Measurements from ENCODE around the gene RIOX2. TPM values are rescaled to one million over a fixed set of nuclear protein-coding genes. Genes with fewer than 3 reads are reported as not detected.

The RIOX2 gene
- total RNA-seq (2014; rRNA removed; shearing (Covaris generic)), result 29.1 and 35.4 TPM in 2 replicates
- polyA plus RNA-seq (2016; fragmentation: Nextera tagmentation; extraction: Ambion mirVana), result 34.0 and 36.4 TPM in 2 replicates

DNA sequence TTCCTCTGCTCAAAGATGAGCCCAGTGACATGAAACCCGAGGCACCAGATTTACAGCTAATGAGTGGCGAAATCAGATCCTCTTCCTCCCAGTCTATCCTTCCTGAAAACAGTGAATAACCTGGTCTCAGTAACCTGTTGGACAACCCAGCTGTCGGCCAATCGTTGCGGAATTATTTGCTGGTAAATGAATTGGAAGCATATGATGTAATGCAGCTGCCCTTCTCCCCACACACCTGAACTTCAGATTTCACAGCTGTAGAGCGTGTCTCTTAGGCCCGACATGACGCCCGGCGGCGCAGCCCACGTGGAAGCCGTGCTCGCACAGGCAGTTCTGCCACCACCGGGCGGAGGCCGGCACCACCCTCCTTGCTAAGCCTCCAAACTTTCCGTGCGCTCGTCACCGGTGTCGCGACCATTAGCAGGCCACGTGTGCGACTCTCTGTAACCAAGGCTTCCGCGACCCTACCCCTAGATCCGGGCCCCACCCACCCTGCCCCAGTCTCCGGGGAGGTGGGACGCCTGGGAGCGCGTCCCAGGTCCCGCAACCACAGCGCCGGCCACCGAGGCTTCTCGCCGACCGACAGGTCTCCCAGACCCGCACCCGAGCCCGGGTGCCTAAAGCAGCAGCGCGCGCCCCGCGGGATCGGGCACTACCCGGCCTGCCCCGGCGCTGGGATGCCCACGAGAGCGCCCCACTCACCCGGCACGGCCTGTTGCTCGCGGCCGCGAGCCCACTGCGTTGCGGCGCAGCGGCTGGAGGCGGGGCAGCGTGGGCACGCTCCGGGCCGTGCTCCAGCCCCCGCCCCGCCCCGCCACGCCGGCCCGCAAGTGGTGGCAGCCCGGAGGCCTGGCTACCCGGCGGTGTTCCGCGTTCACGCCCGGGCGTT is at the start of gene RIOX2:
Gene RIOX2, minus strand, starts transcription at position 753 of the 889 bp plus-strand sequence. CDS start 4,838 bp downstream, outside the sequence.
- peak within 1 kb of the TSS; percentile 81 for H3K9ac ChIP-seq
- TF ChIP-seq EZH2 (IDR thresholded peaks at IDR 0.05; ENCODE audit: insufficient read depth, poor library complexity, severe bottlenecking), result no peak
- no peak for TF ChIP-seq EZH2phosphoT487 (IDR thresholded peaks at IDR 0.05; ENCODE audit: insufficient read depth, low read depth)
- DNase-seq, result peak; percentile 90
- peaks cover 49% of the 10 kb centered on the region for H3K79me2 ChIP-seq (ENCODE audit: insufficient read depth)
- H3K4me3 ChIP-seq, result peak within 1 kb of the TSS; percentile 72
- H3K4me2 ChIP-seq (ENCODE audit: unreplicated experiment), result peak within 1 kb of the TSS; percentile 86
- H3K9me2 ChIP-seq (ENCODE audit: insufficient read depth), result no peaks in the 10 kb centered on the region
- H2AFZ ChIP-seq, result peak within 1 kb of the TSS; percentile 82
- no peaks in the 10 kb centered on the region for H4K20me1 ChIP-seq (ENCODE audit: insufficient read depth)
- 0 out of 2 replicates have a peak, but pooled peaks cover 3% of the 10 kb centered on the region for H3K36me3 ChIP-seq (ENCODE audit: low read depth)
- H3K4me1 ChIP-seq (ENCODE audit: insufficient read depth), result peaks cover 16% of the 10 kb centered on the region
- H3K27ac ChIP-seq, result peak within 1 kb of the TSS; percentile 41
- WGBS, 2 experiments (ENCODE audit: low coverage in 1 of 2, low lambda C conversion rate in 2 of 2, missing lambda C conversion rate in 2 of 2), result 1 to 2% methylated on average over 36 to 82 of the region's 82 CpGs
- in situ Hi-C loops (cut with MboI), result no loop called here
- no peaks in the 10 kb centered on the region for H3F3A ChIP-seq (ENCODE audit: insufficient read depth)
- H3K27me3 ChIP-seq (replicated peaks; ENCODE audit: insufficient read depth), result no peaks in the 10 kb centered on the region
- no peaks in the 10 kb centered on the region for H3K9me3 ChIP-seq (ENCODE audit: low read depth)

DNA sequence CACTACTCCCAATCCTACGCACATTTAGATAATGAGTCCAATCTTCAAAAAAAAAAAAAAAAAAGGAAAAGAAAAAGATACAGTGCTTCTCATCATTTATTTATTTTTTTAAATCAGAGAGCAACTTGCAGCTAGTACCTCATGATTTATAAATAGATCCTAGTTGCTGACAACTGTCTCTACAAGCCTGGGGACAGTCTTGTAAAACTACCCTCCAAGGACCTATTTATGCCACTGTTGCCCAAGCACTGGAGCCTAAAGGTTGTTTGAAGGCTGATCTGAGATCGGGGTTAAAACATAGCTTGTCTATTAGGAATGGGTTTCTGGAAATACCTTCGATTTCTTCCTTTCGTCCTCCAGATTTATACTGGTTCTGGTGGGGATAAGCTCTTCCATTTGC is 48.2 kb upstream of the RIOX2 start:
- H3K4me2 ChIP-seq (ENCODE audit: unreplicated experiment), result no peak overlapping the region
- TF ChIP-seq EZH2 (IDR thresholded peaks at IDR 0.05; ENCODE audit: insufficient read depth, poor library complexity, severe bottlenecking), result no peak
- TF ChIP-seq EZH2phosphoT487 (IDR thresholded peaks at IDR 0.05; ENCODE audit: insufficient read depth, low read depth), result no peak
- no peaks in the 10 kb centered on the region for H3K36me3 ChIP-seq (ENCODE audit: low read depth)
- no peaks in the 10 kb centered on the region for H3K4me1 ChIP-seq (ENCODE audit: insufficient read depth)
- H3F3A ChIP-seq (ENCODE audit: insufficient read depth), result no peaks in the 10 kb centered on the region
- H3K27ac ChIP-seq, result no peak overlapping the region
- no peaks in the 10 kb centered on the region for H3K79me2 ChIP-seq (ENCODE audit: insufficient read depth)
- H2AFZ ChIP-seq, result no peak overlapping the region
- H3K27me3 ChIP-seq (replicated peaks; ENCODE audit: insufficient read depth), result no peaks in the 10 kb centered on the region
- no peaks in the 10 kb centered on the region for H4K20me1 ChIP-seq (ENCODE audit: insufficient read depth)
- 80 to 83% methylated on average over 4 of the region's 4 CpGs for WGBS, 2 experiments (ENCODE audit: low coverage in 1 of 2, low lambda C conversion rate in 2 of 2, missing lambda C conversion rate in 2 of 2)
- in situ Hi-C loops (cut with MboI), result loop anchor here (5.0 kb wide), 1 partner anchor 228 kb away; no protein-coding TSS in a partner anchor
- no peaks in the 10 kb centered on the region for H3K9me2 ChIP-seq (ENCODE audit: insufficient read depth)
- DNase-seq, result no peak
- no peak overlapping the region for H3K4me3 ChIP-seq
- H3K9ac ChIP-seq, result no peak overlapping the region
- no peaks in the 10 kb centered on the region for H3K9me3 ChIP-seq (ENCODE audit: low read depth)

DNA sequence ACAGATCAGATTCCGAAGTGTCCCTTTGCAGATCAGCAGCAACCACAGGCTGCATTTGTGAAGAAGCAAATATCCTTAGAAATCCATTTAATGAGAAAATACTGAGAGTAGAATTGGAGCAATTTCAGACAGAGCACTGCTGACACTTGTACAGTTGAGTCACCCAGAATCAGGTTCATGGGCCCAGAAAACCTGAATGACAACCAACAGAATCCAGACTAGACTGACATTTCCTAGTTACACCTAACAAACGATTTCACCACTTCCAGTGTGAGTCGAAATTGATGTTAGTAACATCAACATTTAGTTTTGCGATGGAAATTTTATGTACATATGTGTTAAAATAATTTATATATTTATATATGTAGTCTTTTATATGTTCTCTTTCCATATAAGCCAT is 46.1 kb upstream of the RIOX2 start:
- Histone ChIP-seq H3K27me3 (replicated peaks; ENCODE audit: insufficient read depth) (no peaks in the 10 kb centered on the region; the same call in 1 of the 2 replicates), H3K79me2 (ENCODE audit: insufficient read depth) (no peaks in the 10 kb centered on the region), H4K20me1 (ENCODE audit: insufficient read depth) (no peaks in the 10 kb centered on the region), H3K4me2 (ENCODE audit: unreplicated experiment) (no peak overlapping the region), H3K36me3 (ENCODE audit: low read depth) (no peaks in the 10 kb centered on the region), H3K27ac (no peak overlapping the region), H3K4me1 (ENCODE audit: insufficient read depth) (no peaks in the 10 kb centered on the region), H3K9ac (no peak overlapping the region), H3K9me3 (ENCODE audit: low read depth) (no peaks in the 10 kb centered on the region), H2AFZ (no peak overlapping the region), H3F3A (ENCODE audit: insufficient read depth) (no peaks in the 10 kb centered on the region), H3K9me2 (ENCODE audit: insufficient read depth) (no peaks in the 10 kb centered on the region), H3K4me3 (no peak overlapping the region)
- 66 to 81% methylated on average over 4 of the region's 4 CpGs for WGBS, 2 experiments (ENCODE audit: low coverage in 1 of 2, low lambda C conversion rate in 2 of 2, missing lambda C conversion rate in 2 of 2)
- DNase-seq, result no peak
- no peak for TF ChIP-seq EZH2phosphoT487 (IDR thresholded peaks at IDR 0.05; ENCODE audit: insufficient read depth, low read depth)
- no peak for TF ChIP-seq EZH2 (IDR thresholded peaks at IDR 0.05; ENCODE audit: insufficient read depth, poor library complexity, severe bottlenecking)
- in situ Hi-C loops (cut with MboI), result no loop called here

DNA sequence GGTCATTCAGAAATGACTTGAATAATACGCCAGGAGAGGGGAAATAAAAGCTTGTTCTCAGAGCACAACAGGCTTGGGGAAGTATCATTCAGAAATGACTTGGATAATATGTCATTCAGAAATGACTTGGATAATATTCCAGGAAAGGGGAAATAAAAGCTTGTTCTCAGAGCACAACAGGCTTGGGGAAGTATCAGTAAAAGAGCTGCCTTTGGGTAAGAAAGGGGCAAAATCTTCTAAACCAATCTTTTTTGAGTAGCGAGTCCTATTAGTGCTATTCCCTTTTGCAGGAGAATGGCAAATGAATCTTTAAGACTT is 42.0 kb upstream of the RIOX2 start:
- H3K4me1 ChIP-seq (ENCODE audit: insufficient read depth), result no peaks in the 10 kb centered on the region
- no peaks in the 10 kb centered on the region for H3K36me3 ChIP-seq (ENCODE audit: low read depth)
- no peak overlapping the region for H2AFZ ChIP-seq
- H4K20me1 ChIP-seq (ENCODE audit: insufficient read depth), result no peaks in the 10 kb centered on the region
- H3K27me3 ChIP-seq (replicated peaks; ENCODE audit: insufficient read depth), result no peaks in the 10 kb centered on the region; the same call in 1 of the 2 replicates
- no peak for DNase-seq
- H3K4me2 ChIP-seq (ENCODE audit: unreplicated experiment), result no peak overlapping the region
- no peak for TF ChIP-seq EZH2phosphoT487 (IDR thresholded peaks at IDR 0.05; ENCODE audit: insufficient read depth, low read depth)
- TF ChIP-seq EZH2 (IDR thresholded peaks at IDR 0.05; ENCODE audit: insufficient read depth, poor library complexity, severe bottlenecking), result no peak
- 75 to 78% methylated on average over 2 of the region's 2 CpGs for WGBS, 2 experiments (ENCODE audit: low coverage in 1 of 2, low lambda C conversion rate in 2 of 2, missing lambda C conversion rate in 2 of 2)
- H3K27ac ChIP-seq, result no peak overlapping the region
- no peak overlapping the region for H3K4me3 ChIP-seq
- H3F3A ChIP-seq (ENCODE audit: insufficient read depth), result no peaks in the 10 kb centered on the region
- H3K9me3 ChIP-seq (ENCODE audit: low read depth), result no peaks in the 10 kb centered on the region
- no peaks in the 10 kb centered on the region for H3K9me2 ChIP-seq (ENCODE audit: insufficient read depth)
- H3K79me2 ChIP-seq (ENCODE audit: insufficient read depth), result no peaks in the 10 kb centered on the region
- H3K9ac ChIP-seq, result no peak overlapping the region
- in situ Hi-C loops (cut with MboI), result no loop called here

Data from GM23248 (cell line).